ENCODE results near the gene PAX4. TPM values are rescaled to one million over a fixed set of nuclear protein-coding genes. Genes with fewer than 3 reads are reported as not detected.

The PAX4 gene
- total RNA-seq, result not detected in 2 replicates

GRCh38 chr7:127618042-127618441 lies at the start of gene PAX4:
PAX4 (minus strand) TSS chr7:127618142; CDS start chr7:127615928, 2,214 bp downstream.

GRCh38 chr7:127651556-127652332 lies 33.8 kb upstream of the PAX4 start, which contains the start of gene SND1:
SND1 (plus strand) TSS chr7:127652194; CDS start chr7:127652374, 180 bp downstream.

GRCh38 chr7:127588019-127588696 lies 29.8 kb downstream of the PAX4 start, which contains the start of gene ARF5:
ARF5 (plus strand) TSS chr7:127588411; CDS start chr7:127588499, 88 bp downstream.

GRCh38 chr7:127585044-127585953 lies 32.6 kb downstream of the PAX4 start, which contains the start of gene GCC1:
GCC1 (minus strand) TSS chr7:127585596; CDS start chr7:127585182, 414 bp downstream.

Other genes with a start within 250 kb of the PAX4 start
- gene ZNF800, start 225.4 kb downstream of the PAX4 start, total RNA-seq, result 15.7 and 28.2 TPM in 2 replicates
- gene GCC1, start 32.5 kb downstream of the PAX4 start, total RNA-seq, result 75.1 and 88.5 TPM in 2 replicates
- gene ARF5, start 29.7 kb downstream of the PAX4 start, total RNA-seq, result 109 and 140 TPM in 2 replicates
- 0.71 and 1.0 TPM in 2 replicates for gene FSCN3, start 24.4 kb downstream of the PAX4 start, total RNA-seq
- 200 and 210 TPM in 2 replicates for gene SND1, start 34.1 kb upstream of the PAX4 start, total RNA-seq

Data from nasal cavity respiratory epithelium epithelial cell of viscerocranial mucosa (primary cell).